Spleen (tissue), 7 donors: Measurements from ENCODE around the gene NSF.

Source experiments
- POLR2A ChIP-seq, 3 donors: fragments of 450-650 bp; IDR thresholded peaks; one replicate each; pipeline ENCODE4 v1.5.1; 2017; ENCODE audit warnings: antibody characterized with exemption in 3 of 3, mild to moderate bottlenecking in 1 of 3
- TF ChIP-seq, protein P1 (sequence below), 11 experiments: fragments of 200-600 bp in 7 of 11; fragments of 450-650 bp in 4 of 11; sonication (generic) in 4 of 11; IDR thresholded peaks in 8 of 11; conservative IDR thresholded peaks in 3 of 11; 1 replicate in 7 of 11; 2 replicates in 4 of 11; pipeline versions ENCODE4 v1.4.0 to v1.8.0; 2016 to 2021; ENCODE audit warnings: antibody characterized with exemption in 11 of 11, inconsistent platforms in 4 of 11, mild to moderate bottlenecking in 1 of 11
- donor health status: DM: no; HTN: no; CAD: no; lungs with moderate emphysema.
- donor health status: DM: no; HTN: no; CAD: no.
- donor health status: DM: no; HTN: no; CAD: no.

DNA sequence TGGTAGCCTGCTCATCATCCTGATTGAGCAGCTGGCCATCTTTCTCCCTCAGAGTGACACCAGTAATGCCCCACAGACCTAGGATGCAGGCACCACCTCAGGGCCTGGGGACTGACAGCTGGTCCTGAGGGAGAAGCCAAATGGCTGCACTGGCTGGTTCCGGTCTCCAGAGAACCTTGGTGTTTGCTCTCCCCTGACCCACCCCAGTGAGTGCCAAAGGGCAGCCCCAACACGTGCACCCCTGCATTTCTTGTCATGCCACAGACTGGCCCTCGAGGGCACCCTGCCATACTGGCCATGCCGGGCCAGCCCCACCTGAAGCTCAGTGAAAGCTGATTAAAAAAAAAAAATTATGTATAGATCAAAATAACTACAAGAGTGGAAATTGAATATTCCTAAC lies 127.5 kb downstream of the NSF start:
- TF ChIP-seq, protein P1, sequence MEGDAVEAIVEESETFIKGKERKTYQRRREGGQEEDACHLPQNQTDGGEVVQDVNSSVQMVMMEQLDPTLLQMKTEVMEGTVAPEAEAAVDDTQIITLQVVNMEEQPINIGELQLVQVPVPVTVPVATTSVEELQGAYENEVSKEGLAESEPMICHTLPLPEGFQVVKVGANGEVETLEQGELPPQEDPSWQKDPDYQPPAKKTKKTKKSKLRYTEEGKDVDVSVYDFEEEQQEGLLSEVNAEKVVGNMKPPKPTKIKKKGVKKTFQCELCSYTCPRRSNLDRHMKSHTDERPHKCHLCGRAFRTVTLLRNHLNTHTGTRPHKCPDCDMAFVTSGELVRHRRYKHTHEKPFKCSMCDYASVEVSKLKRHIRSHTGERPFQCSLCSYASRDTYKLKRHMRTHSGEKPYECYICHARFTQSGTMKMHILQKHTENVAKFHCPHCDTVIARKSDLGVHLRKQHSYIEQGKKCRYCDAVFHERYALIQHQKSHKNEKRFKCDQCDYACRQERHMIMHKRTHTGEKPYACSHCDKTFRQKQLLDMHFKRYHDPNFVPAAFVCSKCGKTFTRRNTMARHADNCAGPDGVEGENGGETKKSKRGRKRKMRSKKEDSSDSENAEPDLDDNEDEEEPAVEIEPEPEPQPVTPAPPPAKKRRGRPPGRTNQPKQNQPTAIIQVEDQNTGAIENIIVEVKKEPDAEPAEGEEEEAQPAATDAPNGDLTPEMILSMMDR (IDR thresholded peaks at IDR 0.05 in 8 of 11, conservative IDR thresholded peaks at IDR 0.05 in 3 of 11): no peak
- no peak for TF ChIP-seq POLR2A (IDR thresholded peaks at IDR 0.05)
